Upper lobe of left lung (tissue), 6 donors: ENCODE results near the gene STAG3. TPM values are rescaled to one million over a fixed set of nuclear protein-coding genes. Genes with fewer than 3 reads are reported as not detected.

Source experiments
- ATAC-seq, 2 donors: fragments of 200-7000 bp; cut with Tn5 transposase; one replicate each; pipeline ENCODE4 v1.9.1; 2022; ENCODE audit warnings: mild to moderate bottlenecking in 2 of 2, moderate library complexity in 2 of 2; ENCODE audit not compliant: low FRiP score in 2 of 2
- DNase-seq, 2 donors: peaks; one replicate each; pipeline ENCODE4 v3.0.0-alpha.2; 2019 to 2020
- H3K27ac ChIP-seq, 4 donors: fragments of 200-600 bp; sonication (generic); one replicate each; pipeline ENCODE4 v1.5.1; 2016 to 2019
- H3K27me3 ChIP-seq, 4 donors: fragments of 200-600 bp; sonication (generic); one replicate each; pipeline ENCODE4 v1.5.1; 2017 to 2019
- H3K36me3 ChIP-seq, 4 donors: fragments of 200-600 bp; sonication (generic); one replicate each; pipeline ENCODE4 v1.5.1; 2016 to 2019
- H3K4me1 ChIP-seq, 4 donors: fragments of 200-600 bp; sonication (generic); one replicate each; pipeline ENCODE4 v1.5.1; 2018 to 2019
- H3K4me3 ChIP-seq, 4 donors: fragments of 200-600 bp; sonication (generic); one replicate each; pipeline ENCODE4 v1.5.1; 2017 to 2019; ENCODE audit warnings: mild to moderate bottlenecking in 2 of 4, moderate library complexity in 1 of 4
- H3K9me3 ChIP-seq, 4 donors: fragments of 200-600 bp; sonication (generic); one replicate each; pipeline ENCODE4 v1.5.1; 2018 to 2019
- CTCF ChIP-seq, 6 experiments: fragments of 450-650 bp in 4 of 6; fragments of 200-600 bp in 2 of 6; sonication (generic) in 2 of 6; IDR thresholded peaks; one replicate each; pipeline ENCODE4 v1.5.1; 2016 to 2019; ENCODE audit warnings: antibody characterized with exemption in 6 of 6
- EP300 ChIP-seq, 4 donors: sonication (generic); formaldehyde crosslinking; IDR thresholded peaks; one replicate each; pipeline ENCODE4 v1.5.1; 2017; ENCODE audit warnings: antibody characterized with exemption in 4 of 4, control low read depth in 2 of 4
- POLR2A ChIP-seq, 4 donors: fragments of 450-650 bp; IDR thresholded peaks; one replicate each; pipeline ENCODE4 v1.5.1; 2016 to 2017; ENCODE audit warnings: antibody characterized with exemption in 4 of 4, mild to moderate bottlenecking in 2 of 4
- POLR2AphosphoS5 ChIP-seq, 2 donors: sonication (generic); formaldehyde crosslinking; IDR thresholded peaks; one replicate each; pipeline ENCODE4 v1.5.1; 2017; ENCODE audit warnings: antibody characterized with exemption in 2 of 2
- WGBS, 2 donors: methylation state at CpG; one replicate each; pipeline ENCODE4 v1.1.5; 2017 to 2018; 5-methylcytosine and 5-hydroxymethylcytosine counted together
- total RNA-seq, 6 donors: library from RNA; depleted of rRNA in 4 of 6; stranded (reverse); fragments of >200 nt in 4 of 6; gene quantifications; one replicate each; pipeline versions ENCODE4 v1.1.0 to v1.2.1, GENCODE V29; 2016 to 2021
- donor health status: DM: no; HTN: no; CAD: no; lungs with moderate emphysema.
- donor health status: DM: no; HTN: yes; CAD: no; lungs with severe emphysema.

Gene STAG3
- total RNA-seq, 6 donors from 2014 or later = 1.5 to 5.2 (median 2.8) TPM; not detected in 1

GRCh38 chr7:100166317-100166940 lies 11.3 kb upstream of the STAG3 start:
- Histone ChIP-seq H3K4me1 (peaks cover 12 to 26% (median 24%) of the 10 kb centered on the region in 4 donors), H3K36me3 (no peaks in the 10 kb centered on the region), H3K27me3 (peaks cover 0 to 14% (median 5%) of the 10 kb centered on the region in 4 donors), H3K27ac (no peak overlapping the region), H3K9me3 (no peaks in the 10 kb centered on the region), H3K4me3 (peak overlapping the region in 2 of 4 donors; percentile 2 to 56)
- no peak for TF ChIP-seq POLR2A (IDR thresholded peaks at IDR 0.05)
- TF ChIP-seq EP300 (IDR thresholded peaks at IDR 0.05) = no peak
- no peak for TF ChIP-seq CTCF (IDR thresholded peaks at IDR 0.05)
- no peak for TF ChIP-seq POLR2AphosphoS5 (IDR thresholded peaks at IDR 0.05)
- WGBS, 2 donors = 66 to 72% methylated on average over 13 to 16 of the region's 16 CpGs
- peak in 1 of 2 donors; percentile 53 for DNase-seq
- no peak for ATAC-seq

GRCh38 chr7:100166970-100167911 lies 10.5 kb upstream of the STAG3 start:
- DNase-seq (no peak), ATAC-seq (no peak)
- no peak for TF ChIP-seq POLR2AphosphoS5 (IDR thresholded peaks at IDR 0.05)
- TF ChIP-seq EP300 (IDR thresholded peaks at IDR 0.05) = no peak
- TF ChIP-seq POLR2A (IDR thresholded peaks at IDR 0.05) = no peak
- TF ChIP-seq CTCF (IDR thresholded peaks at IDR 0.05) = no peak
- 36 to 37% methylated on average over 14 of the region's 14 CpGs for WGBS, 2 donors
- Histone ChIP-seq H3K9me3 (no peaks in the 10 kb centered on the region), H3K36me3 (no peaks in the 10 kb centered on the region), H3K27ac (peak overlapping the region in 1 of 4 donors; percentile 70), H3K4me1 (peaks cover 15 to 33% (median 29%) of the 10 kb centered on the region in 4 donors), H3K4me3 (peak overlapping the region in 3 of 4 donors; percentile 37 to 56 (median 50)), H3K27me3 (peaks cover 0 to 20% (median 10%) of the 10 kb centered on the region in 4 donors)

- Histone ChIP-seq H3K4me1 (peaks cover 15 to 33% (median 29%) of the 10 kb centered on the region in 4 donors), H3K9me3 (no peaks in the 10 kb centered on the region), H3K27me3 (peaks cover 0 to 20% (median 10%) of the 10 kb centered on the region in 4 donors), H3K27ac (peak overlapping the region in 3 of 4 donors; percentile 53 to 70 (median 68)), H3K4me3 (peak overlapping the region in 3 of 4 donors; percentile 37 to 56 (median 50)), H3K36me3 (no peaks in the 10 kb centered on the region)
- peak; percentile 3 to 54 for ATAC-seq
- DNase-seq = no peak
- WGBS, 2 donors = 4 to 6% methylated on average over 11 of the region's 11 CpGs
- TF ChIP-seq CTCF (IDR thresholded peaks at IDR 0.05) (no peak), POLR2AphosphoS5 (IDR thresholded peaks at IDR 0.05) (no peak), POLR2A (IDR thresholded peaks at IDR 0.05) (no peak), EP300 (IDR thresholded peaks at IDR 0.05) (no peak)
Observed at GRCh38 chr7:100167912-100168323, 9.8 kb upstream of the STAG3 start.

- DNase-seq (no peak), ATAC-seq (no peak)
- Histone ChIP-seq H3K4me1 (peaks cover 15 to 33% (median 29%) of the 10 kb centered on the region in 4 donors), H3K36me3 (no peaks in the 10 kb centered on the region), H3K4me3 (no peak overlapping the region), H3K9me3 (no peaks in the 10 kb centered on the region), H3K27ac (peak overlapping the region in 1 of 4 donors; percentile 68), H3K27me3 (peaks cover 0 to 20% (median 10%) of the 10 kb centered on the region in 4 donors)
- TF ChIP-seq POLR2AphosphoS5 (IDR thresholded peaks at IDR 0.05) = no peak
- TF ChIP-seq POLR2A (IDR thresholded peaks at IDR 0.05) = no peak
- no peak for TF ChIP-seq CTCF (IDR thresholded peaks at IDR 0.05)
- no peak for TF ChIP-seq EP300 (IDR thresholded peaks at IDR 0.05)
- WGBS, 2 donors = 86 to 88% methylated on average over 11 of the region's 11 CpGs
Observed at GRCh38 chr7:100169147-100169850, 8.4 kb upstream of the STAG3 start.
